ENCODE measurements around the gene PCCA. TPM values are rescaled to one million over a fixed set of nuclear protein-coding genes. Genes with fewer than 3 reads are reported as not detected.

PCCA gene
- total and polyA plus RNA-seq, 2 of the 13 experiments (the other 11 are each of a cell fraction or from before 2014, with no cell fraction given) = 15.0 to 32.2 TPM

GRCh38 chr13:100100115-100100879, 11.4 kb downstream of the PCCA start:
- peaks cover 39% of the 10 kb centered on the region for H3K4me1 ChIP-seq (ENCODE audit: insufficient read depth, low read length)
- H3K9ac ChIP-seq (ENCODE audit: insufficient read depth, low read depth, low read length) = no peak overlapping the region
- H3K79me2 ChIP-seq (ENCODE audit: insufficient read depth, low read length) = peaks cover 53% of the 10 kb centered on the region
- H3K4me2 ChIP-seq (ENCODE audit: low read depth, low read length) = peak overlapping the region; percentile 34
- H3K9me3 ChIP-seq (ENCODE audit: low read length) = no peaks in the 10 kb centered on the region
- BruUV-seq (replicated peaks) = no TSS peak
- 70% methylated on average over 10 of the region's 10 CpGs for WGBS (ENCODE audit: low lambda C conversion rate)
- no peaks in the 10 kb centered on the region for H3K27me3 ChIP-seq (ENCODE audit: control insufficient read depth in 1 of 2, insufficient read depth in 2 of 2, low read length in 2 of 2)
- ChIA-PET POLR2A (interaction anchor here (0.8 to 4.4 kb wide), 2 partner anchors 11 to 12 kb away, joined by 3 to 59 read pairs; partner anchors contain the start of gene PCCA), CTCF (ENCODE audit: low intra/inter-chr PET ratio, low total read pairs) (no interaction called here)
- no peaks in the 10 kb centered on the region for H4K20me1 ChIP-seq (ENCODE audit: insufficient read depth, low read length)
- intact Hi-C loops (cut with micrococcal nuclease; ENCODE audit: unreplicated experiment) = no loop called here
- H2AFZ ChIP-seq (ENCODE audit: low read length) = no peak overlapping the region
- ATAC-seq = peak; percentile 74
- DNase-seq (ENCODE audit: low spot score) = peak; percentile 71
- in situ Hi-C loops (cut with HindIII; ENCODE audit: extremely low pct_ligation_motif_present, low pct_unique_long_range_greater_than_20kb) = no loop called here
- H3K4me3 ChIP-seq (replicated peaks in 1 of 3; ENCODE audit: insufficient read depth in 1 of 3, low read depth in 2 of 3, low read length in 3 of 3) = no peak overlapping the region
- H3K36me3 ChIP-seq (replicated peaks in 1 of 2; ENCODE audit: control insufficient read depth in 1 of 2, insufficient read depth in 2 of 2, low read length in 2 of 2) = peaks cover under 1 to 12% of the 10 kb centered on the region in 2 experiments; a peak in 3 of 5 replicates
- H3K27ac ChIP-seq (ENCODE audit: extremely low read length, insufficient read depth, low read length) = peak overlapping the region; percentile 3
- no peak for FAIRE-seq
- TF ChIP-seq ZNF232 (CRISPR knock-in tag; IDR thresholded peaks at IDR 0.05; ENCODE audit: borderline replicate concordance) (no peak), ATF1 (CRISPR knock-in tag; IDR thresholded peaks at IDR 0.05) (no peak), ZNF550 (CRISPR knock-in tag; IDR thresholded peaks at IDR 0.05; ENCODE audit: borderline replicate concordance) (no peak), ZNF644 (CRISPR knock-in tag; IDR thresholded peaks at IDR 0.05; ENCODE audit: low read depth) (peak; percentile 65; the same call in 1 of the 2 replicates), FOSL1 (CRISPR knock-in tag; IDR thresholded peaks at IDR 0.05; ENCODE audit: borderline replicate concordance) (peak; percentile 51; the same call in 1 of the 2 replicates), GATAD2A (CRISPR knock-in tag; IDR thresholded peaks at IDR 0.05) (peak; percentile 43), NR2F6 (IDR thresholded peaks at IDR 0.05) (0 out of 2 replicates have a peak, but pooled peaks have one; percentile 15), NR2F6 (CRISPR knock-in tag; IDR thresholded peaks at IDR 0.05) (peak; percentile 62; the same call in 1 of the 2 replicates), NR2C2 (CRISPR knock-in tag; IDR thresholded peaks at IDR 0.05; ENCODE audit: borderline replicate concordance) (peak; percentile 48; the same call in 1 of the 2 replicates), ZNF138 (CRISPR knock-in tag; IDR thresholded peaks at IDR 0.05; ENCODE audit: low read depth) (no peak), ZNF781 (CRISPR knock-in tag; IDR thresholded peaks at IDR 0.05; ENCODE audit: borderline replicate concordance, not compliant biosample characterization) (no peak), ZNF850 (CRISPR knock-in tag; conservative IDR thresholded peaks at IDR 0.05) (no peak), NR2F1 (CRISPR knock-in tag; IDR thresholded peaks at IDR 0.05) (peak in 1 of 2 experiments; percentile 71; a peak in 2 of 4 replicates), SAP130 (CRISPR knock-in tag; IDR thresholded peaks at IDR 0.05; ENCODE audit: low read depth) (peak; percentile 40)
- TF ChIP-seq, protein P1, sequence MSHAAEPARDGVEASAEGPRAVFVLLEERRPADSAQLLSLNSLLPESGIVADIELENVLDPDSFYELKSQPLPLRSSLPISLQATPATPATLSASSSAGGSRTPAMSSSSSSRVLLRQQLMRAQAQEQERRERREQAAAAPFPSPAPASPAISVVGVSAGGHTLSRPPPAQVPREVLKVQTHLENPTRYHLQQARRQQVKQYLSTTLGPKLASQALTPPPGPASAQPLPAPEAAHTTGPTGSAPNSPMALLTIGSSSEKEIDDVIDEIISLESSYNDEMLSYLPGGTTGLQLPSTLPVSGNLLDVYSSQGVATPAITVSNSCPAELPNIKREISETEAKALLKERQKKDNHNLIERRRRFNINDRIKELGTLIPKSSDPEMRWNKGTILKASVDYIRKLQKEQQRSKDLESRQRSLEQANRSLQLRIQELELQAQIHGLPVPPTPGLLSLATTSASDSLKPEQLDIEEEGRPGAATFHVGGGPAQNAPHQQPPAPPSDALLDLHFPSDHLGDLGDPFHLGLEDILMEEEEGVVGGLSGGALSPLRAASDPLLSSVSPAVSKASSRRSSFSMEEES (CRISPR knock-in tag; IDR thresholded peaks at IDR 0.05) = peak; percentile 98
- TF ChIP-seq, protein P2, sequence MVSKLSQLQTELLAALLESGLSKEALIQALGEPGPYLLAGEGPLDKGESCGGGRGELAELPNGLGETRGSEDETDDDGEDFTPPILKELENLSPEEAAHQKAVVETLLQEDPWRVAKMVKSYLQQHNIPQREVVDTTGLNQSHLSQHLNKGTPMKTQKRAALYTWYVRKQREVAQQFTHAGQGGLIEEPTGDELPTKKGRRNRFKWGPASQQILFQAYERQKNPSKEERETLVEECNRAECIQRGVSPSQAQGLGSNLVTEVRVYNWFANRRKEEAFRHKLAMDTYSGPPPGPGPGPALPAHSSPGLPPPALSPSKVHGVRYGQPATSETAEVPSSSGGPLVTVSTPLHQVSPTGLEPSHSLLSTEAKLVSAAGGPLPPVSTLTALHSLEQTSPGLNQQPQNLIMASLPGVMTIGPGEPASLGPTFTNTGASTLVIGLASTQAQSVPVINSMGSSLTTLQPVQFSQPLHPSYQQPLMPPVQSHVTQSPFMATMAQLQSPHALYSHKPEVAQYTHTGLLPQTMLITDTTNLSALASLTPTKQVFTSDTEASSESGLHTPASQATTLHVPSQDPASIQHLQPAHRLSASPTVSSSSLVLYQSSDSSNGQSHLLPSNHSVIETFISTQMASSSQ (IDR thresholded peaks at IDR 0.05; ENCODE audit: low read depth) = 0 out of 2 replicates have a peak, but pooled peaks have one; percentile 31
- TF ChIP-seq, protein P2 (CRISPR knock-in tag; IDR thresholded peaks at IDR 0.05; ENCODE audit: borderline replicate concordance) = no peak
- TF ChIP-seq, protein P3, sequence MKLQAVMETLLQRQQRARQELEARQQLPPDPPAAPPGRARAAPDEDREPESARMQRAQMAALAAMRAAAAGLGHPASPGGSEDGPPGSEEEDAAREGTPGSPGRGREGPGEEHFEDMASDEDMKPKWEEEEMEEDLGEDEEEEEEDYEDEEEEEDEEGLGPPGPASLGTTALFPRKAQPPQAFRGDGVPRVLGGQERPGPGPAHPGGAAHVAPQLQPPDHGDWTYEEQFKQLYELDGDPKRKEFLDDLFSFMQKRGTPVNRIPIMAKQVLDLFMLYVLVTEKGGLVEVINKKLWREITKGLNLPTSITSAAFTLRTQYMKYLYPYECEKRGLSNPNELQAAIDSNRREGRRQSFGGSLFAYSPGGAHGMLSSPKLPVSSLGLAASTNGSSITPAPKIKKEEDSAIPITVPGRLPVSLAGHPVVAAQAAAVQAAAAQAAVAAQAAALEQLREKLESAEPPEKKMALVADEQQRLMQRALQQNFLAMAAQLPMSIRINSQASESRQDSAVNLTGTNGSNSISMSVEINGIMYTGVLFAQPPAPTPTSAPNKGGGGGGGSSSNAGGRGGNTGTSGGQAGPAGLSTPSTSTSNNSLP (IDR thresholded peaks at IDR 0.05; ENCODE audit: low read depth, low read length) = 0 out of 2 replicates have a peak, but pooled peaks have one; percentile 30
